Adrenal gland (tissue), 5 donors: ENCODE data around the gene MUC20.
"Not testable (repeated sequence)": the region's sequence is repeated elsewhere in the genome, so short reads cannot be mapped to it uniquely, and the experiment has no call there.

Source experiments
- CTCF ChIP-seq, 6 experiments: fragments of 450-650 bp in 4 of 6; fragments of 200-600 bp in 2 of 6; sonication (generic) in 1 of 6; IDR thresholded peaks; 1 replicate in 5 of 6; 2 replicates in 1 of 6; pipeline versions ENCODE4 v1.5.1 to v1.8.0; 2016 to 2021; ENCODE audit warnings: antibody characterized with exemption in 6 of 6, mild to moderate bottlenecking in 2 of 6, moderate library complexity in 1 of 6
- POLR2A ChIP-seq, 2 donors: fragments of 450-650 bp; IDR thresholded peaks; one replicate each; pipeline ENCODE4 v1.6.1; 2017; ENCODE audit warnings: antibody characterized with exemption in 2 of 2, mild to moderate bottlenecking in 2 of 2, moderate library complexity in 1 of 2
- donor health status: DM: no; HTN: no; CAD: no.

DNA sequence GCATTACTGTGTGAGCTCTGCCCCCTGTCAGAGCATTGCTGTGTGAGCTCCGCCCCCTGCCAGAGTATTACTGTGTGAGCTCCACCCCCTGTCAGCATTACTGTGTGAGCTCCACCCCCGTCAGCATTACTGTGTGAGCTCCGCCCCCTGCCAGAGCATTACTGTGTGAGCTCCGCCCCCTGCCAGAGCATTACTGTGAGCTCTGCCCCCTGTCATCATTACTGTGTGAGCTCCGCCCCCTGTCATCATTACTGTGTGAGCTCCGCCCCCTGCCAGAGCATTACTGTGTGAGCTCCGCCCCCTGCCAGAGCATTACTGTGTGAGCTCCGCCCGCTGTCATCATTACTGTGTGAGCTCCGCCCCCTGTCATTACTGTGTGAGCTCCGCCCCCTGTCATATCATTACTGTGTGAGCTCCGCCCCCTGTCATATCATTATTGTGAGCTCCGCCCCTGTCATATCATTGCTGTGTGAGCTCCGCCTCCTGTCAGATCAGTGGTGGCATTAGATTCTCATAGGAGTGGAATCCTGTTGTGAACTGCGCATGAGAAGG, 33.5 kb upstream of the MUC20 start:
- not testable (repeated sequence) for TF ChIP-seq CTCF, POLR2A (IDR thresholded peaks at IDR 0.05)
